Measurements from ENCODE around the gene LAMC3.

The LAMC3 gene

DNA sequence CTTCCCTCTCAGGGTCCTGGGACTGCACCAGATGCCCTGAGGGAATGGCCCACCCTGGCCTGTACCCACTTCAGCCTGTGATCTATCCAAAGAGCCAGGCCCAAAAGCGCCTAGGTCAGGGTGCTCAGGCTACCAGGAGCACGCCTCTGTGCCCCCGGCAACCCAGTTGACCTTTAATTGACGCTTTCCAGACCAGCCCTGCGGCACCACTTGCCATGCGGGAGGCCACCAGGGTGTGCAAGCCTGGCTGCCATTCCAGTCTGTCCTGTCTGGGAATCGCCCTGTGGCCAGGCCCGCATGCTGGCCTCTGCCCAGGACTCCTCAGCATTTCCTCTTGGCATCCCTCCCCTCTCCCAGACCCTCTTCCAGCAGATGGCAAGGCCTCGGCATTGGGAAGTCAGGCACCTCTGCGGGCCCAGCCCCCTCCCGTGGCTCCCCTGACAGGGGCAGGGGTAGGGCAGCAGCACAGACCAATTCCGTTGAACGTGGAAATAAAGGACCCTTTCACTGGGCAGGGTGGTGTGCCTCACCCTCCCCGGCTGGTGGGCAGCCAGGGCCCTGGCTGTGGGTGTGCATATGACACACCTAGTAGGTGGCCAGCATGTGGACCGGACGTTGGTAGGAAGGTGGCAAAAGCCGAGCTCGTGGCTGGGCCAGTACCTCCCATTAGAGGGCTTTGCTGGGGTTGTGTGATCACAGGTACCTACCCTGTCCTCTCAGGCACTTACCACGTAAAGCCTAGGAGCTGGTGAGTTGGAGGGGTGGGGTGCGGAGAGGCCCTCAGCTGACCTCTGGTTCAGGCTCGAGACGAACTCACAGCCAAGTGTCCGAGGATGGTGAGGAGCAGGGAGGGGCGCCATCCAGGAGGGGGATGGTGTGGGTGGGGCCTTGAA, 83.8 kb downstream of the LAMC3 start:
- DNase-seq (ENCODE audit: extremely low spot score): no peak
- CTCF ChIA-PET: no interaction called here
- TF ChIP-seq CTCF (IDR thresholded peaks at IDR 0.05; ENCODE audit: control extremely low read depth, extremely low read depth, low read depth, missing control alignments): no peak
- POLR2A ChIA-PET: no interaction called here

DNA sequence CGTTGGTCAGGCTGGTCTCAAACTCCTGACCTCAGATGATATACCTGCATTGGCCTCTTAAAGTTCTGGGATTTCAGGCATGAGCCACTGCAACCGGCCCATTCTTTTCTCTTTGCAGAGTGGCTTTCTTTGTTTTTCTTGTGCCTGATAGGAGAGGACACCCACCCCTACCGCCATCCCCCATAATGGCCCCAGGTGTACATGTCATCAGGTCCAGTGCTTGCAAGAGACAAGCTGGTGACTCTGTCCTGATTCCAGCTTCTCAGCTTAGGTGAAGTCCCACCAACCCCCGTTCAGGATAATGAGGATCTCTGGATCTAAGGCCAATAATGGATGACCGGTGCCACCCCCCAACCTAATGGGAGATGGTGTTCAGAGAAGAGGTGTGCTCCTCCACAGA, 85.0 kb downstream of the LAMC3 start:
- POLR2A ChIA-PET: no interaction called here

DNA sequence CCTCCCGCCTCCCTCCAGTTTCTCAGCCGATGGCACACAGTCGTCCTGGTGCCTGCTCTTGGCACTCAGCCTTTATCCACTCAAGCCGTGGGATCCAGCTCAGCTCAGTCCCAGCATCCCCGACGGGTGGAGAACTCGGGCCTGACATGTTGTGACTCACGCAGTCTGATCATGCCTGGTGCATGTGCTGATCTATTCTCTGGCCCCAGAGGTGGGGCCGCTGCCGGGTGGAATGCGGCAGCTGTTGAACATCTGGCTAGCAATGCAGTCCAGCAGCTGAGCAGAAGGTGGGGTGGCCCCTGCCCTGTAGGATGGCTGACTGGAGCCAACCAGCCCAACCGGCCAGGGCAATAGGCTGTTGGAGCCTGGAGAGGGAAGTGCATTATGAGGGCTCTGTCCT, 85.6 kb downstream of the LAMC3 start:
- ChIA-PET CTCF (interaction anchor here (0.9 kb wide), 1 partner anchor 32 kb away, joined by 3 read pairs; no protein-coding TSS in a partner anchor), POLR2A (no interaction called here)
- DNase-seq (ENCODE audit: extremely low spot score): no peak

More for the DNA sequence above, 85.0 kb downstream of the LAMC3 start:
- CTCF ChIA-PET: no interaction called here
- no peak for TF ChIP-seq CTCF (IDR thresholded peaks at IDR 0.05; ENCODE audit: control extremely low read depth, extremely low read depth, low read depth, missing control alignments)
- no peak for DNase-seq (ENCODE audit: extremely low spot score)

GRCh38 chr9:131095666-131096268, 86.8 kb downstream of the LAMC3 start:
- POLR2A ChIA-PET: no interaction called here
- no peak for TF ChIP-seq CTCF (IDR thresholded peaks at IDR 0.05; ENCODE audit: control extremely low read depth, extremely low read depth, low read depth, missing control alignments)
- CTCF ChIA-PET: no interaction called here
- DNase-seq (ENCODE audit: extremely low spot score): no peak

More for the DNA sequence above, 85.6 kb downstream of the LAMC3 start:
- TF ChIP-seq CTCF (IDR thresholded peaks at IDR 0.05; ENCODE audit: control extremely low read depth, extremely low read depth, low read depth, missing control alignments): no peak

DNA sequence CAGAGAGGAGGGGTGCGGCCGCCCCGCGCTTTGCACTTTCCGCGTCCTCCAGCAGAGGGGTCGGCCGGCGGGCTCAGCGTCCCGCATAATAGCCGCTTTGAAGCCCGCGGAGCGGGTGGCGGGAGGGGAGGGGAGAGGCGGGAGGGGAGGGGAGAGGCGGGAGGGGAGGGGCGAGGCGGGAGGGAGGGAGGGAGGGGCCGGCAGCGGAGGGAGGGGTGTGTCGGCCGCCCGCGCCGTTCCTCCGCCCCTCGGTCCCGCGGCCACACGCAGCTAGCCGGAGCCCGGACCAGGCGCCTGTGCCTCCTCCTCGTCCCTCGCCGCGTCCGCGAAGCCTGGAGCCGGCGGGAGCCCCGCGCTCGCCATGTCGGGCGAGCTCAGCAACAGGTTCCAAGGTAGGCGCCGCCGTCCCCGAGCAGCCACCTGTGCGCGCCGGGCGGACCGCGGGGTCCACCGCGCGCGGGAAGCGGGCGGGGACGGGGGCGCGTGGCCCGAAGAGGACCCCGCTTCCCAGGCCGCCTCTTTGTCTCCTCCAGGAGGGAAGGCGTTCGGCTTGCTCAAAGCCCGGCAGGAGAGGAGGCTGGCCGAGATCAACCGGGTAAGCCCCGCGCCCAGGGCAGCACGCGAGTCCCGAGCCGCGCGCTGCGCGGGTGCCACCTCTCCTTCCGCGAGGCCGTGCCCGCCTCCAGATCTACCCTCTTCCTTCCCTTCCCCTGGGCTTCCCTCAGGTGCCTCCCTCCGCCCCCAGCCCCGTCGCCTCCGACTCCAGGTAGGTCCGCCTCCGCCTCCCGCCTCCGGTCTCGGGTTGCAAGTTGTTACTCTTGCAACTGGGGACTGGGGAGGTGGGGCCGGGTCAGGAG, 87.5 kb downstream of the LAMC3 start, which contains the start of gene AIF1L:
Gene AIF1L (plus strand): TSS at position 263 of the 857 bp plus-strand sequence. CDS start 99 bp downstream, at position 362.
- DNase-seq (ENCODE audit: extremely low spot score): no peak
- TF ChIP-seq CTCF (IDR thresholded peaks at IDR 0.05; ENCODE audit: control extremely low read depth, extremely low read depth, low read depth, missing control alignments): no peak
- POLR2A ChIA-PET: no interaction called here
- CTCF ChIA-PET: no interaction called here
